Psoas muscle (tissue), 8 donors: ENCODE results near the gene C5AR2. TPM values are rescaled to one million over a fixed set of nuclear protein-coding genes. Genes with fewer than 3 reads are reported as not detected.

Source experiments
- ATAC-seq, 4 donors: fragments of 200-7000 bp; cut with Tn5 transposase; one replicate each; pipeline ENCODE4 v1.9.1; 2020; ENCODE audit warnings: moderate library complexity in 3 of 4, mild to moderate bottlenecking in 2 of 4
- DNase-seq, 2 donors: peaks; one replicate each; pipeline ENCODE4 v3.0.0-alpha.2; 2020
- H3K27ac ChIP-seq: fragments of 200-600 bp; one replicate; pipeline ENCODE4 v1.8.0; 2022
- H3K27me3 ChIP-seq, 3 donors: fragments of 200-600 bp in 1 of 3; one replicate each; pipeline versions ENCODE4 v1.6.1 to v1.8.0; 2013 to 2022; ENCODE audit warnings: low read length in 2 of 3, mild to moderate bottlenecking in 2 of 3, moderate library complexity in 1 of 3; ENCODE audit not compliant: insufficient read depth in 3 of 3
- H3K36me3 ChIP-seq, 2 donors: fragments of 200-600 bp in 1 of 2; one replicate each; pipeline versions ENCODE4 v1.6.1 to v1.8.0; 2013 to 2022; ENCODE audit warnings: low read depth in 1 of 2, mild to moderate bottlenecking in 1 of 2, moderate library complexity in 1 of 2; ENCODE audit not compliant: insufficient read depth in 1 of 2
- H3K4me1 ChIP-seq: fragments of 200-600 bp; one replicate; pipeline ENCODE4 v1.8.0; 2022
- H3K4me3 ChIP-seq: fragments of 200-600 bp; one replicate; pipeline ENCODE4 v1.8.0; 2022; ENCODE audit warnings: mild to moderate bottlenecking
- H3K9me3 ChIP-seq: fragments of 200-600 bp; one replicate; pipeline ENCODE4 v1.8.0; 2022
- CTCF ChIP-seq: fragments of 200-600 bp; IDR thresholded peaks from one replicate; pipeline ENCODE4 v1.8.0; 2022; ENCODE audit warnings: antibody characterized with exemption
- WGBS, 3 donors: extraction: QIAGEN DNeasy Blood & Tissue Kit; methylation state at CpG; one replicate each; pipeline versions ENCODE4 v1.1.6 to v1.1.7; 2013; 5-methylcytosine and 5-hydroxymethylcytosine counted together
- intact Hi-C, 2 donors: fragments of 100-400 bp; cut with DNase I; formaldehyde crosslinking; loops; one replicate each; pipeline versions ENCODE4 v1.11.0 to v1.14.2; 2022
- polyA plus RNA-seq, 3 donors: library from polyadenylated mRNA; stranded (reverse); fragments of 200-250 nt; gene quantifications; one replicate each; pipeline ENCODE4 v1.2.3, GENCODE V29; 2013
- total RNA-seq, 4 donors: library from RNA; stranded (reverse); fragmentation: NEBNext Ultra II Directional in 2 of 4; extraction: Animal tissue kit (Norgen Biotek cat#: 25700) in 2 of 4; gene quantifications; one replicate each; pipeline versions ENCODE4 v1.2.1 to v1.2.4, GENCODE V29; 2021 to 2023
- donor health status: healthy with polysubstance abuse.
- donor health status: DM: no; HTN: no; CAD: no; lungs with moderate emphysema.
- donor health status: Bipolar disorder and iron deficiency.
- donor health status: healthy.
- donor health status: DM: yes; HTN: yes; CAD: no.
- donor health status: DM: no; HTN: no; CAD: no.
- donor health status: DM: no; HTN: no; CAD: no.
- donor health status: DM: yes; HTN: yes; CAD: no.

Gene C5AR2
- total and polyA plus RNA-seq, 7 donors, result 0.06 to 0.44 (median 0.37) TPM; not detected in 2

GRCh38 chr19:47378246-47378645 lies 46.3 kb downstream of the C5AR2 start:
- peaks cover 17 to 75% of the 10 kb centered on the region in 2 donors for H3K36me3 ChIP-seq
- H3K4me1 ChIP-seq, result peaks cover 8% of the 10 kb centered on the region
- DNase-seq, result no peak
- no peak overlapping the region for H3K27ac ChIP-seq
- H3K4me3 ChIP-seq, result no peak overlapping the region
- no peak for ATAC-seq
- no peaks in the 10 kb centered on the region for H3K27me3 ChIP-seq
- intact Hi-C loops, result no loop called here
- no peak for TF ChIP-seq CTCF
- WGBS, 3 donors, result 91 to 94% (median 92%) methylated on average over 11 of the region's 11 CpGs
- no peaks in the 10 kb centered on the region for H3K9me3 ChIP-seq

- peak; percentile 15 for TF ChIP-seq CTCF
- Histone ChIP-seq H3K4me1 (peaks cover 8% of the 10 kb centered on the region), H3K4me3 (no peak overlapping the region), H3K36me3 (peaks cover 12 to 63% of the 10 kb centered on the region in 2 donors), H3K9me3 (no peaks in the 10 kb centered on the region), H3K27ac (peak overlapping the region; percentile 13), H3K27me3 (no peaks in the 10 kb centered on the region)
- peak in 1 of 2 donors; percentile 75 for DNase-seq
- 45 to 47% (median 46%) methylated on average over 21 to 23 of the region's 23 CpGs for WGBS, 3 donors
- intact Hi-C loops, result no loop called here
- ATAC-seq, result peak; percentile 56 to 79 (median 68)
Measured at GRCh38 chr19:47379381-47379938, 47.5 kb downstream of the C5AR2 start.

- intact Hi-C loops, result loop anchor here in 1 of 2 donors (10.0 kb wide), 1 partner anchor 76 kb away; the partner anchor contains the start of gene C5AR1
- no peak for TF ChIP-seq CTCF
- ATAC-seq (no peak), DNase-seq (no peak)
- peaks cover 6 to 52% of the 10 kb centered on the region in 2 donors for H3K36me3 ChIP-seq
- no peaks in the 10 kb centered on the region for H3K27me3 ChIP-seq
- no peaks in the 10 kb centered on the region for H3K9me3 ChIP-seq
- WGBS, 3 donors, result 88 to 94% (median 90%) methylated on average over 6 of the region's 6 CpGs
- H3K4me1 ChIP-seq, result peaks cover 8% of the 10 kb centered on the region
- no peak overlapping the region for H3K27ac ChIP-seq
- no peak overlapping the region for H3K4me3 ChIP-seq
Measured at GRCh38 chr19:47380559-47380958, 48.6 kb downstream of the C5AR2 start.

GRCh38 chr19:47381121-47381520 lies 49.1 kb downstream of the C5AR2 start:
- no peak for ATAC-seq
- peaks cover 6 to 47% of the 10 kb centered on the region in 2 donors for H3K36me3 ChIP-seq
- TF ChIP-seq CTCF, result no peak
- WGBS, 3 donors, result 91 to 94% (median 93%) methylated on average over 12 to 14 of the region's 14 CpGs
- intact Hi-C loops, result loop anchor here in 1 of 2 donors (10.0 kb wide), 1 partner anchor 76 kb away; the partner anchor contains the start of gene C5AR1
- H3K27me3 ChIP-seq, result peaks cover 0 to 2% (median 0%) of the 10 kb centered on the region in 3 donors
- H3K4me1 ChIP-seq, result peaks cover 8% of the 10 kb centered on the region
- no peak for DNase-seq
- H3K9me3 ChIP-seq, result no peaks in the 10 kb centered on the region
- H3K4me3 ChIP-seq, result no peak overlapping the region
- no peak overlapping the region for H3K27ac ChIP-seq
